Activated CD4-positive, alpha-beta T cell treated with anti-CD3 and anti-CD28 coated beads, Interleukin-2, Interleukin-4, amounts not matched to agents 100 ng/mL and 50 ng/mL, durations not matched to agents 16 hours and 8 hours (primary cell): ENCODE data around the gene CSRP1.

Experiments used
- DNase-seq: peaks from one replicate; pipeline ENCODE4 v3.0.0-alpha.2; 2020; ENCODE audit warnings: low spot score

CSRP1 gene

GRCh38 chr1:201454608-201455007, 52.3 kb downstream of the CSRP1 start:
- no peak for DNase-seq

- DNase-seq = no peak
Observed at GRCh38 chr1:201452866-201453265, 54.1 kb downstream of the CSRP1 start.

GRCh38 chr1:201450721-201451291, 56.1 kb downstream of the CSRP1 start:
- DNase-seq = no peak

GRCh38 chr1:201448990-201449389, 57.9 kb downstream of the CSRP1 start:
- DNase-seq = no peak

GRCh38 chr1:201447903-201448871, 58.7 kb downstream of the CSRP1 start:
- peak; percentile 73 for DNase-seq

GRCh38 chr1:201445310-201445709, 61.6 kb downstream of the CSRP1 start:
- DNase-seq = no peak

GRCh38 chr1:201444792-201445191, 62.1 kb downstream of the CSRP1 start:
- no peak for DNase-seq

- DNase-seq = no peak
Observed at GRCh38 chr1:201443747-201444146, 63.2 kb downstream of the CSRP1 start.

GRCh38 chr1:201436969-201437368, 70.0 kb downstream of the CSRP1 start:
- no peak for DNase-seq

- DNase-seq = no peak
Observed at GRCh38 chr1:201436393-201436792, 70.5 kb downstream of the CSRP1 start.

GRCh38 chr1:201434266-201434665, 72.7 kb downstream of the CSRP1 start:
- DNase-seq = no peak

GRCh38 chr1:201433609-201434008, 73.3 kb downstream of the CSRP1 start:
- DNase-seq = no peak
